Suppressor macrophage treated with lipopolysaccharide for 4 hours (primary cell): ENCODE measurements around the gene VN1R2.
A peak's percentile ranks its signal among the peaks of the same experiment; 100 is the strongest.
"Not testable (repeated sequence)": the region's sequence is repeated elsewhere in the genome, so short reads cannot be mapped to it uniquely, and the experiment has no call there.

Experiments used
- DNase-seq: peaks from one replicate; pipeline ENCODE4 v3.0.0-alpha.2; 2020

VN1R2 gene

GRCh38 chr19:53257715-53258342 is at the start of gene VN1R2:
Gene VN1R2 (plus strand): TSS chr19:53258292. CDS start chr19:53258376, 84 bp downstream.
- not testable (repeated sequence) for DNase-seq

GRCh38 chr19:53211554-53211953 is 46.5 kb upstream of the VN1R2 start:
- DNase-seq, result not testable (repeated sequence)

- no peak for DNase-seq
Measured at GRCh38 chr19:53212703-53213320, 45.3 kb upstream of the VN1R2 start.

GRCh38 chr19:53222716-53223115 is 35.4 kb upstream of the VN1R2 start:
- DNase-seq, result not testable (repeated sequence)

GRCh38 chr19:53224606-53225005 is 33.5 kb upstream of the VN1R2 start:
- DNase-seq, result no peak

- no peak for DNase-seq
Measured at GRCh38 chr19:53237114-53237777, 20.8 kb upstream of the VN1R2 start.

- DNase-seq, result no peak
Measured at GRCh38 chr19:53246498-53246897, 11.6 kb upstream of the VN1R2 start.

GRCh38 chr19:53254411-53255341 is 3.4 kb upstream of the VN1R2 start, which contains the start of gene ZNF677:
Gene ZNF677 (minus strand): TSS chr19:53254873. CDS start chr19:53251550, 3,323 bp downstream.
- DNase-seq, result peak; percentile 90

GRCh38 chr19:53267623-53268022 is 9.5 kb downstream of the VN1R2 start, which contains the start of gene VN1R4:
Gene VN1R4 (minus strand): TSS chr19:53267723. CDS start chr19:53267665, 58 bp downstream.
- not testable (repeated sequence) for DNase-seq

GRCh38 chr19:53269861-53270260 is 11.8 kb downstream of the VN1R2 start:
- DNase-seq, result not testable (repeated sequence)

- no peak for DNase-seq
Measured at GRCh38 chr19:53272044-53272443, 14.0 kb downstream of the VN1R2 start.

- no peak for DNase-seq
Measured at GRCh38 chr19:53275480-53275879, 17.4 kb downstream of the VN1R2 start.

- DNase-seq, result not testable (repeated sequence)
Measured at GRCh38 chr19:53281947-53282346, 23.9 kb downstream of the VN1R2 start.

GRCh38 chr19:53285087-53285486 is 27.0 kb downstream of the VN1R2 start:
- no peak for DNase-seq

GRCh38 chr19:53290758-53291549 is 32.9 kb downstream of the VN1R2 start:
- DNase-seq, result no peak

GRCh38 chr19:53294786-53295441 is 36.8 kb downstream of the VN1R2 start:
- DNase-seq, result no peak

GRCh38 chr19:53301341-53301740 is 43.2 kb downstream of the VN1R2 start:
- not testable (repeated sequence) for DNase-seq

- peak; percentile 2 for DNase-seq
Measured at GRCh38 chr19:53308339-53308811, 50.3 kb downstream of the VN1R2 start.
